GF-D8 (cell line): ENCODE measurements around the gene TNRC18.

Source experiments
- DNase-seq: peaks from one replicate; lab custom pipeline; 2025; lab: John Stamatoyannopoulos, UW

TNRC18 gene

DNA sequence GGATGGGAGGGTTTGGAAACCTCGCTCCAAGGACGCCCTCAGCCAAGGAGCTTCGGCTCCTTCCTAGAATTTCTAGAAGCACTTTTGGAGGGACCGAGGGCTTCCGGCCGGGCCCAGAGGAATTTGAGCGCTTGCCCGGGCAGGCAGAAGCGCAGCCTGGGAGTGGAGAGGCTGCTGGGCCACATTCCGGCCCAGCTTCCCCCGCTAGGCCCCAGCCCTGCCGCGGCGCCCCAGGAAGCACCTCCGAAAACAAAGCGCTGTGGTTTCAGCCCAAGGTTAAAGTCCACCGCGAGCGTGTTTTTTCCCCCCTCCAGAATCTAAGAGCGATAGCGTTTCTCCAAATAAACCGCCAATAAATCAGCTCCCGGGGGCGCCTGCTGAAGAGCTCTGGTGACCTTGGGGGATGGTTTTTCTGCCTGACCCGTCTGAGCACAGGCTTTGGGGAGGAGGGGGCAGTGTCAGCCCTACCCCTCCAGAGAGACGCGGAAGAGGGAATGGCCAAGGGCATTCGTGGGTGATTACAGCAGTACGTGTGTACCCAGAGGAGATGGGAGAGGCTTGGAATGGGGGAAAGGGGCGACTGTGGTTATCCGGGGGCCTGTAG is 5.7 kb upstream of the TNRC18 start:
- DNase-seq: peak; percentile 67

GRCh38 chr7:5428478-5429252 is 5.0 kb upstream of the TNRC18 start:
- DNase-seq: peak; percentile 86

- DNase-seq: no peak
Measured at GRCh38 chr7:5426226-5426475, 2.5 kb upstream of the TNRC18 start.

- peak; percentile 65 for DNase-seq
Measured at GRCh38 chr7:5425507-5426225, 2.0 kb upstream of the TNRC18 start.

DNA sequence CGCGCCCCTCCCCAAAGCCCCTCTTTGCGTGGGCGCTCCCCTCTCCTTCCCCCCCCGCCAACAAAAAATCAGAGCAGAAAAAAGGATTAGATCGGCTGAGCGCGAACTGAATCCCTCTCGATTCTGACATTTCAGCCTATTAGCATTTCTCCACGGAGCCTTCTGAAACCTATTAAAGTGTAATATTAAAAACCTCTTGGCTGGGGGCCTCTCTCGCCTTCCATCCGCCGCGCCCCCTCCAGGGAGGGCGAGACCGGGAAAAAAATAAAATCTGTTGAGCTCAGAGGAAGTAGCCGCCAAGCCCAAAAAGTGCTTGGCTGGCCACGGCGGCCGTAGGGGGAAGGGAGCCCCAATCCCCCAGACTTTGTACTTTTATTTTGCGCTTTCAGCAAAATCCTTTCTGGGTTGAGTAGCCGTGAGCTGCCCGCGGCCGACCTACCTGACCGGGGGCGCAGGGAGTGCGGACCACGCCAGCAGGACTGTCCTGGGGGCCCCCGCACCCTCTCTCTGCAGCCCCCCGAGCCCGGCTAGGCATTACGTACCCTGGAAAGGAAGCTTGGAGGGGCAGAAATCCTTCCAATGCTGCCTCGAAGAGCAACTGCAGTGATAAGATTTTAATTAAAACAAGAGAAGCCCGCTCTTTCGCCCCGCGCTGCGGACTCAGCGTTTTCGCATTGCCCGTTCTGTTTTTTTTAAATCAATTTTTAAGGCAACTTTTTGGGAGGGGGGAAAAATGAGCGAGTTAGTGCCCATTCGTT is 1.3 kb upstream of the TNRC18 start:
- peak; percentile 36 for DNase-seq

GRCh38 chr7:5423976-5424748 is 528 bp upstream of the TNRC18 start:
- peak; percentile 99 for DNase-seq

- DNase-seq: no peak
Measured at GRCh38 chr7:5422396-5423305, 983 bp downstream of the TNRC18 start.

- no peak for DNase-seq
Measured at GRCh38 chr7:5421714-5422395, 1.8 kb downstream of the TNRC18 start.

- no peak for DNase-seq
Measured at GRCh38 chr7:5420881-5421713, 2.5 kb downstream of the TNRC18 start.

DNA sequence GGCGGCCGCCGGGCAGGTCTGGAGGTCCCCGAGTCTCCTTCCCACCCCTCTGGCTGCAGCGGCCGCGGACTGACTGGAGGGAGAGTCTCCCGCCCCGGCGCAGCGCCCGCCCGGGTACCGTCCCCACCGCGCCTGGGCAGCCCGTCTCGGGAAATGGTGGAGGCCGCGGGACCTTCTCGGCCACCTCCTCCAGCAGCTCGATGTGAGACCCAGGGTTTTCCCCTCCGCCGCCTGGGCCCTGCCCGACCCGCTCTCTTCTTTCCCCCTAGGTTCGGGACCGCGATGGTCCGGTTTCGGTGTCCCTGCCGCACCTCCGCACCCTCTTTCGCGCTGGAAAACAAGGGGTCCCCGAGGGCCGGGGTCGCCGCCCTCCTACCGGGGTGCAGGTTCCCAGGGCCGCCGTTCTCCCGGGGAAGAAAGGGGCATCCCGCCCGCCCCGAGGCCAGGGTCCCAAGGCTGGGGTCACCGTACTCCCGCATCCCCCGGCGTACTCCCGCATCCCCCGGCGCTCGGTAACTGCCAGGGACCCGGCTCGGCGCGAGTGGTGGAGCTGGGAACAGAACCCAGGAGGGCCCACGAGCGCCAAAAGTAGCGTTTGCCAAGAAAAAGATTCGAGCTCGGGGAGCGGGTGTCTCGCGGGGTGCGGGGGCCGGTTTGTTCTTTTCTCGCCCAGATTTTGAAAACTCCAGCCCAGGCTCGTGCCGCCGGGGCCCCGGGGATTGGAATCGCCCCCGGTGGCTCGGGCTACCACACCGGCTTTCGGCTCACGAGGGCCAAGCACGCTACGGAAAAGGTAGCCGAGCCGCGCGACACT is 3.4 kb downstream of the TNRC18 start:
- no peak for DNase-seq

DNA sequence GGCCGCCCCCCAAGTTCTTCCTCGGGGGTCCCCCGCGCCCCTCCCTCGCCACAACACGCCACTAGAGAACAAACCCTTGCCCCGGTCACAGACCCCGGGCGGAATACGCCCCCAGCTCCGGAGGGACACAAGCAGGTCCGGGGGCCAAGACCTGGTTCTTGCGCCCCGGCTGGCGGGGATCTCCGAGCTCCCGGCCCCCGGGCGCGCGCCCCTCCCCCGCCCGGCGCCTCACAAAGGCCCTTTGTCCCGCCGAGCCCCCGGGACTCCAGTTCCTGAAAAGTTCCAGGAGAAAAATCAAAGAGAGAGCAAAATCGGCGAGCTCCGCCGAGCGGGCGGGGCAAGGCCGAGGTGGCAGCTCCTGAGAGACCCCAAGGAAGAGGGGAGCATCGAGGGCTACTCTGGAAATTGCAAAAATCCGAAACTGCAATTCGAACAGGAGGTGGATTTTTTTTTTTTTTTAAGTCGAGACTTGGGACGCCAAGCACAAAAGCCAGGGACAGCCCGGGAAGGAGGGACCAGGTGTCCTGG is 4.0 kb downstream of the TNRC18 start:
- DNase-seq: no peak

DNA sequence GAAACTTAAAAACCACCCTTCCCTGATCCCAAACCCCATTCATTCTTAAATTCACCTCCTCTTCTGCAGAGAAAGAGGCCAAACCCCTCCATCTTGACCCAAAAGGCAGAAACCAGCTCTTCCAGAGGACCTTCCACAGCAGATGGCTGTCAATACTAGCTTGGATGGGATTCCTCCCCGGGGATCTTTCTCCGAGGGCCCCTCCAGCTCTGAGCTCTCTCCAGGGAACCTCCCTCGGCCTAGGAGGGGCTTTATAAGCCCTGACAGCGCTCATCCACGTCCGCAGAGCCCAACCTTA is 5.4 kb downstream of the TNRC18 start:
- no peak for DNase-seq

DNA sequence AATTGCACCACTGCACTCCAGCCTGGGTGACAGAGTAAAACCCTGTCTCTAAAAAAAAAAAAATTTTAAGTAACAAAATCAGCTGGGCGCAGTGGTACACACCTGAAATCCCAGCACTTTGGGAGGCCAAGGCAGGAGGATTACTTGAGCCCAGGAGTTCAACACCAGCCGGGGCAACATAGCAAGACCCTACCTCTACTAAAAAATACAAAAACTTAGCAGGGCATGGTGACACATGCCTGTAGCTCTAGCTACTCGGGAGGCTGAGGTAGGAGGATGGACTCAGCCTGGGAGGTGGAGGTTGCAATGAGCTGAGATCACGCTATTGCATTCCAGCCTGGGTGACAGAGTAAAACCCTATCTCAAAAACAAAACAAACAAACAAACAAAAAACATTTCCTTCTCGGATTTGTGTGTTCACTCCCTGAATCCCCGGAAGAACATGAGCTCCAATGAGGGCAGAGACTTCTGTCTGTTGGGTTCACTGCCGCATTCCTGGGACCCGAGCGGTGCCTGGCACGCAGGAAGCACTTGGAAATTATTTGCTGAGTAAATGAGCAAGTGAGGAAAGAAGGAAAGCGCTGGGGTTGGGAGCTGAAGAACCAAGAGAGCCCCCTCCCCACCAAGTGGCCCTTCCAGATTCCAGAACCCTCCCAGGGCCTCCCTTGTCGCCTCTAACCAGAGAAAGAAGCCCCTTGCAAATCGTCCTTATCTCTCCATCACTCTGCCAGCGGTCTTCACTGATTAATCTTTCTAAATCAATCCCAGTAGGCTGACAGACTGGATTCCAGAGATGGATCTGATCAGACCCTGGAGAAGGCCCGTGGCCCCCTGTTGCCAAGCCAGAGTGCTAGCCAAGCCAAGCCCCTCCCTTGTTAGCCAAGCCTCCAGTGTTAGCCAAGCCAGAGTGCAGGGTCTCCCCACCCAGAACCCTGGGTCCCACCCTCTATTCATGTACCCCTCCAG is 6.2 kb downstream of the TNRC18 start:
- no peak for DNase-seq

GRCh38 chr7:5414916-5415315 is 8.7 kb downstream of the TNRC18 start:
- DNase-seq: no peak

GRCh38 chr7:5413449-5413786 is 10.2 kb downstream of the TNRC18 start:
- DNase-seq: no peak

DNA sequence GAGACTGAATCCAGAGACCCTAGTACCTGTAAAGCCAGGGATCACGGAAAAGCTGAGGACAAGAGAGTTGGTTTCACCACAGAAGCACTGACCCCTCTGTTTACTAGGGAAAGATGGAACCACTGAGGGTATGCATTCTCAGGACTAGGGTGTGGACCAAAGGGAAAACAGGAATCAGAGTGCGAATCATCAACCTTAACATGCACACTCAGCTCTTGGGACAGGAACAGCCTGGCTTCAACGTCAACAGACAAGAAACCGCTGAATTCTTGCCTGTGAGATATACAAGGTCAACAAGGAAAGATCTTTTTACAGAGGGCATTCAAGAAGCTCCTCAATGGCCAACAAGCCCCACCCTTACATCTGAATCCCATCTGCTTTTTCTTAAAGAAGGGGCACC is 14.9 kb downstream of the TNRC18 start:
- DNase-seq: no peak
